Pancreas (tissue), 10 donors: Measurements from ENCODE around the gene DMRTB1. TPM values are rescaled to one million over a fixed set of nuclear protein-coding genes. Genes with fewer than 3 reads are reported as not detected.

Experiments used
- ATAC-seq, 4 donors: fragments of 200-7000 bp; cut with Tn5 transposase; one replicate each; pipeline versions ENCODE4 v1.8.0 to v1.9.1; 2020; ENCODE audit warnings: mild to moderate bottlenecking in 4 of 4, moderate library complexity in 4 of 4
- DNase-seq, 6 donors: peaks; one replicate each; pipeline ENCODE4 v3.0.0-alpha.2; 2020
- FAIRE-seq: peaks from 2 replicates; lab custom pipeline; 2012; peaks lifted over from hg19 to GRCh38; lab: Jason Lieb, UNC
- H3K27ac ChIP-seq, 4 donors: fragments of 200-600 bp; sonication (generic); 1 replicate in 3 of 4; 2 replicates in 1 of 4; pipeline versions ENCODE4 v1.5.0 to v1.8.0; 2020
- H3K27me3 ChIP-seq, 4 donors: fragments of 200-600 bp; one replicate each; pipeline ENCODE4 v1.8.0; 2021
- H3K36me3 ChIP-seq, 3 donors: fragments of 200-600 bp; sonication (generic) in 1 of 3; one replicate each; pipeline versions ENCODE4 v1.5.0 to v1.8.0; 2020 to 2021
- H3K4me1 ChIP-seq, 3 donors: fragments of 200-600 bp; one replicate each; pipeline ENCODE4 v1.8.0; 2021
- H3K4me3 ChIP-seq, 4 donors: fragments of 200-600 bp; sonication (generic) in 2 of 4; one replicate each; pipeline versions ENCODE4 v1.5.0 to v1.8.0; 2020 to 2021
- H3K9me3 ChIP-seq, 4 donors: fragments of 200-600 bp; one replicate each; pipeline ENCODE4 v1.8.0; 2021
- CTCF ChIP-seq, 4 donors: fragments of 200-600 bp; sonication (generic) in 3 of 4; IDR thresholded peaks; one replicate each; pipeline versions ENCODE4 v1.5.0 to v1.8.0; 2021; ENCODE audit warnings: antibody characterized with exemption in 4 of 4
- WGBS, 2 donors: extraction: QIAGEN DNeasy Blood & Tissue Kit; methylation state at CpG; one replicate each; pipeline ENCODE4 v1.1.7; 2013; 5-methylcytosine and 5-hydroxymethylcytosine counted together
- intact Hi-C, 3 donors: fragments of 100-400 bp; cut with DNase I; formaldehyde crosslinking; loops; one replicate each; pipeline versions ENCODE4 v1.11.1 to v1.14.2; 2022
- polyA plus RNA-seq, 2 donors: library from polyadenylated mRNA; stranded (reverse); fragments of 200-250 nt; gene quantifications; one replicate each; pipeline ENCODE4 v1.2.3, GENCODE V29; 2013
- total RNA-seq, 6 donors: library from RNA; stranded (reverse); fragmentation: NEBNext Ultra II Directional in 4 of 6; extraction: Animal tissue kit (Norgen Biotek cat#: 25700) in 4 of 6; gene quantifications; one replicate each; pipeline versions ENCODE4 v1.2.1 to v1.2.4, GENCODE V29; 2021 to 2023
- donor health status: healthy with polysubstance abuse.
- donor health status: DM: no; HTN: no; CAD: no; lungs with moderate emphysema.
- donor health status: DM: no; HTN: no; CAD: no.
- donor health status: control.
- donor health status: control.
- donor health status: Bipolar disorder and iron deficiency.
- donor health status: DM: yes; HTN: yes; CAD: no.
- donor health status: DM: no; HTN: no; CAD: no.
- donor health status: DM: no; HTN: no; CAD: no.
- donor health status: DM: yes; HTN: yes; CAD: no.

Gene DMRTB1
- total and polyA plus RNA-seq, 8 donors, result not detected

GRCh38 chr1:53415432-53415831 is 43.8 kb upstream of the DMRTB1 start:
- Histone ChIP-seq H3K36me3 (no peaks in the 10 kb centered on the region), H3K9me3 (no peaks in the 10 kb centered on the region), H3K27me3 (no peaks in the 10 kb centered on the region), H3K27ac (no peak overlapping the region), H3K4me1 (no peaks in the 10 kb centered on the region), H3K4me3 (no peak overlapping the region)
- WGBS, 2 donors, result 76 to 84% methylated on average over 12 of the region's 12 CpGs
- FAIRE-seq, result no peak
- ATAC-seq, result no peak
- no peak for TF ChIP-seq CTCF (IDR thresholded peaks at IDR 0.05)
- no peak for DNase-seq
- intact Hi-C loops, result no loop called here

- DNase-seq (no peak), ATAC-seq (no peak), FAIRE-seq (no peak)
- intact Hi-C loops, result no loop called here
- TF ChIP-seq CTCF (IDR thresholded peaks at IDR 0.05), result no peak
- WGBS, 2 donors, result 73 to 78% methylated on average over 4 of the region's 4 CpGs
- no peaks in the 10 kb centered on the region for H3K36me3 ChIP-seq
- no peak overlapping the region for H3K4me3 ChIP-seq
- H3K9me3 ChIP-seq, result no peaks in the 10 kb centered on the region
- H3K4me1 ChIP-seq, result no peaks in the 10 kb centered on the region
- no peak overlapping the region for H3K27ac ChIP-seq
- H3K27me3 ChIP-seq, result peaks cover 0 to 3% (median 0%) of the 10 kb centered on the region in 4 donors
These were observed 42.9 kb upstream of the DMRTB1 start for GRCh38 chr1:53416269-53416813.

- no peak for DNase-seq
- WGBS, 2 donors, result 26 to 32% methylated on average over 9 of the region's 9 CpGs
- no peak for FAIRE-seq
- Histone ChIP-seq H3K4me1 (no peaks in the 10 kb centered on the region), H3K4me3 (no peak overlapping the region), H3K9me3 (no peaks in the 10 kb centered on the region), H3K27ac (no peak overlapping the region), H3K27me3 (peaks cover 0 to 9% (median under 1%) of the 10 kb centered on the region in 4 donors), H3K36me3 (no peaks in the 10 kb centered on the region)
- no peak for TF ChIP-seq CTCF (IDR thresholded peaks at IDR 0.05)
- intact Hi-C loops, result no loop called here
- ATAC-seq, result peak in 2 of 4 donors; percentile 13 to 17
These were observed 42.1 kb upstream of the DMRTB1 start for GRCh38 chr1:53417074-53417511.

GRCh38 chr1:53419034-53419433 is 40.2 kb upstream of the DMRTB1 start:
- H3K27ac ChIP-seq, result no peak overlapping the region
- no peak for FAIRE-seq
- no peak overlapping the region for H3K4me3 ChIP-seq
- no peak for ATAC-seq
- DNase-seq, result no peak
- H3K9me3 ChIP-seq, result no peaks in the 10 kb centered on the region
- H3K27me3 ChIP-seq, result peaks cover 0 to 13% (median 2%) of the 10 kb centered on the region in 4 donors
- intact Hi-C loops, result no loop called here
- 11% methylated on average over 5 of the region's 5 CpGs for WGBS, 2 donors
- no peak for TF ChIP-seq CTCF (IDR thresholded peaks at IDR 0.05)
- no peaks in the 10 kb centered on the region for H3K4me1 ChIP-seq
- H3K36me3 ChIP-seq, result no peaks in the 10 kb centered on the region

GRCh38 chr1:53420341-53420740 is 38.9 kb upstream of the DMRTB1 start:
- H3K27ac ChIP-seq, result no peak overlapping the region
- WGBS, 2 donors, result 76 to 77% methylated on average over 2 of the region's 2 CpGs
- H3K4me1 ChIP-seq, result no peaks in the 10 kb centered on the region
- no peaks in the 10 kb centered on the region for H3K36me3 ChIP-seq
- H3K9me3 ChIP-seq, result no peaks in the 10 kb centered on the region
- FAIRE-seq (no peak), ATAC-seq (no peak), DNase-seq (no peak)
- no peak overlapping the region for H3K4me3 ChIP-seq
- H3K27me3 ChIP-seq, result peaks cover 0 to 13% (median 2%) of the 10 kb centered on the region in 4 donors
- no peak for TF ChIP-seq CTCF (IDR thresholded peaks at IDR 0.05)
- intact Hi-C loops, result no loop called here
